Measurements from ENCODE around the gene KLK11. TPM values are rescaled to one million over a fixed set of nuclear protein-coding genes. Genes with fewer than 3 reads are reported as not detected.

The KLK11 gene
- total RNA-seq, 2 donors from 2014 or later: 12.5 to 24.4 TPM

- no peaks in the 10 kb centered on the region for H3K27me3 ChIP-seq
- no peak for TF ChIP-seq CTCF (IDR thresholded peaks at IDR 0.05)
Observed at GRCh38 chr19:50975766-50976165, 50.6 kb downstream of the KLK11 start.

GRCh38 chr19:50974702-50975556, 51.5 kb downstream of the KLK11 start:
- no peak overlapping the region for H3K4me3 ChIP-seq
- H3K4me1 ChIP-seq: no peaks in the 10 kb centered on the region
- DNase-seq (ENCODE audit: low spot score): no peak
- H3K36me3 ChIP-seq: no peaks in the 10 kb centered on the region
- no peaks in the 10 kb centered on the region for H3K27me3 ChIP-seq
- no peak overlapping the region for H3K27ac ChIP-seq
- H3K9me3 ChIP-seq: no peaks in the 10 kb centered on the region
- no peak for TF ChIP-seq CTCF (IDR thresholded peaks at IDR 0.05)

More at GRCh38 chr19:50975766-50976165, 50.6 kb downstream of the KLK11 start:
- H3K36me3 ChIP-seq: no peaks in the 10 kb centered on the region
- H3K9me3 ChIP-seq: no peaks in the 10 kb centered on the region
- H3K4me3 ChIP-seq: no peak overlapping the region
- no peak overlapping the region for H3K27ac ChIP-seq
- no peaks in the 10 kb centered on the region for H3K4me1 ChIP-seq
- no peak for DNase-seq (ENCODE audit: low spot score)

- H3K27ac ChIP-seq: no peak overlapping the region
- no peak for TF ChIP-seq CTCF (IDR thresholded peaks at IDR 0.05)
- no peaks in the 10 kb centered on the region for H3K27me3 ChIP-seq
- H3K9me3 ChIP-seq: no peaks in the 10 kb centered on the region
- DNase-seq (ENCODE audit: low spot score): no peak
- no peaks in the 10 kb centered on the region for H3K4me1 ChIP-seq
- H3K36me3 ChIP-seq: no peaks in the 10 kb centered on the region
- no peak overlapping the region for H3K4me3 ChIP-seq
Observed at GRCh38 chr19:50972795-50973376, 53.5 kb downstream of the KLK11 start.

Other genes starting within 250 kb of the KLK11 start
- not detected for gene ACP4, start 236.2 kb downstream of the KLK11 start, total RNA-seq
- gene KLK1, start 202.8 kb downstream of the KLK11 start, total RNA-seq: under 1 TPM in 1 of 2 donors, not detected in 1; 0.51 TPM
- gene KLK15, start 193.0 kb downstream of the KLK11 start, total RNA-seq: not detected
- not detected for gene KLK3, start 171.7 kb downstream of the KLK11 start, total RNA-seq
- not detected for gene KLK2, start 153.2 kb downstream of the KLK11 start, total RNA-seq
- gene KLK4, start 115.2 kb downstream of the KLK11 start, total RNA-seq: not detected
- 1 to 10 TPM; 2.6 to 3.1 TPM for gene KLK5, start 73.6 kb downstream of the KLK11 start, total RNA-seq
- gene KLK6, start 57.0 kb downstream of the KLK11 start, total RNA-seq: not detected
- 1 to 10 TPM; 1.5 to 1.6 TPM for gene KLK7, start 42.7 kb downstream of the KLK11 start, total RNA-seq
- gene KLK8, start 25.0 kb downstream of the KLK11 start, total RNA-seq: 1 to 10 TPM in 1 of 2 donors, not detected in 1; 2.9 TPM
- gene KLK10, start 6.9 kb downstream of the KLK11 start, total RNA-seq: 1 to 10 TPM in 1 of 2 donors, not detected in 1; 4.5 TPM
- gene KLK12, start 8.4 kb upstream of the KLK11 start, total RNA-seq: not detected
- gene KLK13, start 38.5 kb upstream of the KLK11 start, total RNA-seq: not detected
- gene KLK14, start 56.3 kb upstream of the KLK11 start, total RNA-seq: under 1 TPM in 1 of 2 donors, not detected in 1; 0.35 TPM
- 1 to 10 TPM; 4.8 to 7.7 TPM for gene CTU1, start 81.8 kb upstream of the KLK11 start, total RNA-seq
- gene SIGLEC9, start 98.3 kb upstream of the KLK11 start, total RNA-seq: 1 to 10 TPM; 1.5 to 7.4 TPM
- 1 to 10 TPM in 1 of 2 donors, under 1 TPM in 1; 0.26 to 1.7 TPM for gene SIGLEC7, start 115.7 kb upstream of the KLK11 start, total RNA-seq
- gene CD33, start 198.5 kb upstream of the KLK11 start, total RNA-seq: 1 to 10 TPM; 2.3 to 4.2 TPM
- gene SIGLECL1, start 224.5 kb upstream of the KLK11 start, total RNA-seq: not detected

Data from right atrium auricular region (tissue), 2 donors.